OCI-LY7 (cell line): Measurements from ENCODE around the gene COL4A1. TPM values are rescaled to one million over a fixed set of nuclear protein-coding genes. Genes with fewer than 3 reads are reported as not detected.

Source experiments
- BruUV-seq: library from RNA; stranded (reverse); fragments of 400-500 nt; replicated peaks from 2 replicates; lab custom pipeline; 2021; lab: Mats Ljungman, UMichigan
- CTCF ChIA-PET: fragments of 300-600 bp; sonication (Branson Sonifier 250); formaldehyde crosslinking; loops from one replicate; lab custom pipeline; 2022; ENCODE audit warnings: antibody characterized with exemption; ENCODE audit not compliant: unreplicated experiment; lab: Charles Lee
- POLR2A ChIA-PET: fragments of 300-600 bp; sonication (Branson Sonifier 250); formaldehyde crosslinking; loops from one replicate; lab custom pipeline; 2022; ENCODE audit warnings: antibody characterized with exemption; lab: Charles Lee
- DNase-seq: peaks from one replicate; pipeline ENCODE4 v3.0.0-alpha.2; 2015; ENCODE audit warnings: low spot score
- H2AFZ ChIP-seq: fragments of 200-600 bp; sonication (generic), shearing (Covaris generic); 2 replicates; pipeline ENCODE4 v1.6.1; 2014; ENCODE audit warnings: mild to moderate bottlenecking, antibody characterized with exemption, low read length, moderate library complexity
- H3K27ac ChIP-seq: fragments of 200-600 bp; sonication (generic); 2 replicates; pipeline ENCODE4 v1.5.1; 2014; ENCODE audit warnings: mixed run types, low read depth, mild to moderate bottlenecking, moderate library complexity, low read length, inconsistent platforms; ENCODE audit not compliant: poor library complexity, severe bottlenecking
- H3K36me3 ChIP-seq: fragments of 200-600 bp; sonication (generic); 2 replicates; pipeline ENCODE4 v1.6.1; 2014; ENCODE audit warnings: mild to moderate bottlenecking, antibody characterized with exemption, low read length, moderate library complexity, mixed read lengths; ENCODE audit not compliant: insufficient read depth
- H3K4me1 ChIP-seq: fragments of 200-600 bp; sonication (generic); 2 replicates; pipeline ENCODE4 v1.5.1; 2014; ENCODE audit warnings: mild to moderate bottlenecking, low read length; ENCODE audit not compliant: insufficient read depth, poor library complexity, severe bottlenecking
- H3K4me2 ChIP-seq: fragments of 200-600 bp; sonication (generic); 2 replicates; pipeline ENCODE4 v1.6.1; 2014; ENCODE audit warnings: mild to moderate bottlenecking, low read length
- H3K4me3 ChIP-seq: fragments of 200-600 bp; sonication (generic); 2 replicates; pipeline ENCODE4 v1.5.1; 2014; ENCODE audit warnings: mild to moderate bottlenecking, low read depth, low read length; ENCODE audit not compliant: poor library complexity, severe bottlenecking
- H3K79me2 ChIP-seq: fragments of 200-600 bp; sonication (generic); 2 replicates; pipeline ENCODE4 v1.6.1; 2016; ENCODE audit warnings: low read depth, mild to moderate bottlenecking, low read length, moderate library complexity, mixed read lengths; ENCODE audit not compliant: insufficient read depth
- H3K9me2 ChIP-seq: fragments of 200-600 bp; sonication (generic); 2 replicates; pipeline ENCODE4 v1.6.1; 2016; ENCODE audit warnings: mild to moderate bottlenecking, low read length, mixed read lengths; ENCODE audit not compliant: insufficient read depth
- H3K9me3 ChIP-seq: fragments of 200-600 bp; sonication (generic); 2 replicates; pipeline ENCODE4 v1.6.1; 2014; ENCODE audit warnings: mild to moderate bottlenecking, mixed run types, low read length, mixed read lengths
- H4K20me1 ChIP-seq: fragments of 200-600 bp; sonication (generic); 2 replicates; pipeline ENCODE4 v1.6.1; 2014; ENCODE audit warnings: mild to moderate bottlenecking, antibody characterized with exemption, low read length, moderate library complexity, mixed read lengths; ENCODE audit not compliant: insufficient read depth
- CTCF ChIP-seq: fragments of 200-600 bp; sonication (generic); conservative IDR thresholded peaks from 2 replicates; pipeline ENCODE4 v1.5.1; 2014; ENCODE audit warnings: mild to moderate bottlenecking, antibody characterized with exemption, low read length, moderate library complexity, mixed read lengths
- EZH2phosphoT487 ChIP-seq: fragments of 200-600 bp; sonication (generic); IDR thresholded peaks from 2 replicates; pipeline ENCODE4 v1.6.1; 2018; ENCODE audit warnings: low read depth, borderline replicate concordance, mild to moderate bottlenecking, mixed run types, antibody characterized with exemption, low read length, moderate library complexity, mixed read lengths
- intact Hi-C: fragments of 100-400 bp; cut with micrococcal nuclease; formaldehyde crosslinking; loops from one replicate; pipeline ENCODE4 v1.10.0; 2022; ENCODE audit not compliant: unreplicated experiment
- total RNA-seq, 2 experiments: library from RNA; depleted of rRNA in 1 of 2; stranded (reverse); fragments of >200 nt in 1 of 2; shearing (Covaris generic) in 1 of 2; gene quantifications; 2 replicates each; pipeline ENCODE4 v1.2.3, GENCODE V29; 2014 to 2022

COL4A1 gene
- total RNA-seq, 2 experiments from 2014 or later = 0.06 TPM; not detected in 1

DNA sequence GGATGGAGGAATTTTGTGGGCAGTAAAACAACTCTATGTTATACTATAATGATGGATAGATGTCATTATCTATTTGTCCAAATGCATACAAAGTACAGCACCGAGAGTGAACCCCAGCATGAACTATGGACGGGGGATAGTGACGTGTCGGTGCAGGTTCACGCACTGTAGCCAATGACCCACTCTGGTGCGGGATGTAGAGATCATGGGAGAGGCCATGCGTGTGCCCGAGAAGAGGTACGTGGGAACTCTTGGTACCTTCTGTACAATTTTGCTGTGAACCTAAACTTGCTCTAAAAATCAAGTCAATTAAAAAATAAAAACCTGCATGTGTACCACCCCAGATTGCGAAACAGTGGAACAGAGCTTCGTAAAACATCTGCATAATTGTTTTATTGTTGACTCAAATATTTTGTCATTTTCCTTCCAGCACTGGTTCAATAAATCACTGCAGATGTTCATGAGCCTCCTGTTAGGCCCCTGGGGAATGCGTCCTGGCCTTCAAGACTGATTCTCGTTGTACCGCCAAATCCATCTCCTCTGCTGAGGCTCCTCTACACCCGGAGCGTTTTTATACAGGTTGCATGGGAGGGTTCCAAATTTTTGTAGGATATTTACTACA lies 30.9 kb downstream of the COL4A1 start:
- Histone ChIP-seq H3K27ac (no peak overlapping the region), H3K4me2 (no peak overlapping the region), H2AFZ (no peak overlapping the region), H3K9me2 (no peaks in the 10 kb centered on the region), H4K20me1 (no peaks in the 10 kb centered on the region), H3K4me1 (no peaks in the 10 kb centered on the region), H3K4me3 (no peak overlapping the region), H3K36me3 (no peaks in the 10 kb centered on the region), H3K9me3 (no peaks in the 10 kb centered on the region), H3K79me2 (no peaks in the 10 kb centered on the region)
- ChIA-PET POLR2A (no interaction called here), CTCF (no interaction called here)
- TF ChIP-seq EZH2phosphoT487 (no peak), CTCF (no peak)
- intact Hi-C loops = no loop called here
- no TSS peak for BruUV-seq
- DNase-seq = no peak

GRCh38 chr13:110274687-110275086 lies 32.3 kb downstream of the COL4A1 start:
- H3K36me3 ChIP-seq = no peaks in the 10 kb centered on the region
- no peaks in the 10 kb centered on the region for H3K9me2 ChIP-seq
- intact Hi-C loops = no loop called here
- no peak overlapping the region for H2AFZ ChIP-seq
- DNase-seq = no peak
- TF ChIP-seq CTCF = no peak
- TF ChIP-seq EZH2phosphoT487 = no peak
- ChIA-PET CTCF (no interaction called here), POLR2A (no interaction called here)
- H3K27ac ChIP-seq = no peak overlapping the region
- no peaks in the 10 kb centered on the region for H4K20me1 ChIP-seq
- no peaks in the 10 kb centered on the region for H3K4me1 ChIP-seq
- BruUV-seq = no TSS peak
- no peaks in the 10 kb centered on the region for H3K79me2 ChIP-seq
- no peak overlapping the region for H3K4me3 ChIP-seq
- H3K9me3 ChIP-seq = no peaks in the 10 kb centered on the region
- H3K4me2 ChIP-seq = no peak overlapping the region

- Histone ChIP-seq H2AFZ (no peak overlapping the region), H3K4me3 (no peak overlapping the region), H3K36me3 (no peaks in the 10 kb centered on the region), H3K9me3 (no peaks in the 10 kb centered on the region), H4K20me1 (no peaks in the 10 kb centered on the region), H3K4me2 (no peak overlapping the region), H3K4me1 (no peaks in the 10 kb centered on the region), H3K79me2 (no peaks in the 10 kb centered on the region), H3K27ac (no peak overlapping the region), H3K9me2 (no peaks in the 10 kb centered on the region)
- BruUV-seq = no TSS peak
- intact Hi-C loops = no loop called here
- ChIA-PET CTCF (no interaction called here), POLR2A (no interaction called here)
- no peak for DNase-seq
- TF ChIP-seq EZH2phosphoT487 (no peak), CTCF (no peak)
Observed at GRCh38 chr13:110273254-110273653, 33.7 kb downstream of the COL4A1 start.
